NK-92 (cell line): ENCODE data around the gene MVD.

ENCODE experiments used
- DNase-seq: peaks from one replicate; lab custom pipeline; 2025; ENCODE audit not compliant: unreplicated experiment; lab: John Stamatoyannopoulos, UW

MVD gene

DNA sequence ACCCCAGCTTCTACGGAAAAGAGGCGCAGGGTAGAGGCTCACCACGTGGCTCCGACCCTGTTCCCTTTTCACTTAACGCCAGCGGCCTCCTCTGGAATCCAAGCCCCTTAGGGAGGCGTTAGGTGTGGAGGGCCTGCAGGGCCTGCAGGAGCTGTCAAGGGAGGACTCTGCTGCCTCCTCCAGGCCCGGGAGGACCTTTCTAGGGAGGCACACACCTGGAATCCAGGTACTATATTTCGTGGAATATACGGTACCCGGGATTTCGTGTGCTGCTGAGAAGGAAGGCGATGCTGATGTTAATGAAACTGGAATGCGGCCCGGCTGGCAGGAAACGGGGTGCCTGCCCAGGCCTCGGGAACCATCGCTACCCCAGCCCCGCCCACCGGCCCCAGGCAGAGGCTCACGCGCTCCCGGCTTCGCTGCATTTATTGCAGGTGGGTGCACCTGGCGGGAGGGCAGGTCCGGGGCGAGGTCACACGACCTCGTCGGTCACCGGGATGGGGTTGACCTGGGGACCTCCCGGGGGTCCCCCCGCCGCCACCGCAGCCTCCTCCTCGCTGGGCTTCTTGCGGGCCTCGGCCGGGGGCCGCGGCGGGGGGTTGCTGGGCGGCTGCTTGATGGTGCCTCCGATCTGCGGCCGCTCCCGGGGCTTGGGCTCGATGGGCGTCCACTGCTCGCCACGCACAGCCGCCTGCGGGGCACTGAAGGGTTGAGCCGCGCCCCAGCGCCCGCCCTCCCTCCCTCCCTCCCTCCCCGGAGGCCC, 19.8 kb downstream of the MVD start:
- no peak for DNase-seq

DNA sequence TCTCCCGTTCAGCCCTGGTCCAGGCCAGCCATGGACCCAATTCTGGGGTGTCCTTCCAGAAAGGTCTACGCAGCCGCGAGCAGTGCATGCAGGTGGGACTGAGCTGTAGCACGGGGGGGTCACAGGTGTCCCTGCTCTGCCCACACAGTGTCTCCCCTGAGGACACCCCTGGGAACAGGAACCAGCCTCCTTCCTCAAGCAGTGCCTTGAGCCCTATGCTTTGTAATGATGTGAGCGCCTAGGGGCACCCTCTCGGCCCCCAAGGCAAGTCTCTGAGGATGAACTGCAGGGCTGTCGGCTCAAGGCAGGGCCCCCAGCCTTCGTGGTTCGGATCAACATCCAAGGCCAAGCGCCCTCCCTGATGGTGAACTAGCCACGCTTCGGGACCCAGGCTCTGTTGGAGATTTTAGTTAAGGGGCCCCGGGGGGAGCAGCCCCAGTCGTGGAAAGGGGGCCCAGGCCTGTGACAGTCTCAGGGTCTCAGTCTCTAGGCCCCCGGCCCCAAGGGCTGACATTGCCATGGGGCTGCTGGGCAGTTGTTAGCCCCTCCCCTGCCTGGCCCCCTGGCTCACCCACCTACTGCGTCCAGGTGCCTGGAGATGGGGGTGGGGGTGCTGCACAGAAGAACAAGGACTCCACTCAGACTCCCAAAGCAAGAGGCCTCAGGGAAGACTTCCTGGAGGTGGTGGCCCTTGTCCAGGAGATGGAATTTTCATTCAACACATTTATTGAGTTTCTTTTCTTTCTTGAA, 22.2 kb downstream of the MVD start:
- DNase-seq, result no peak

DNA sequence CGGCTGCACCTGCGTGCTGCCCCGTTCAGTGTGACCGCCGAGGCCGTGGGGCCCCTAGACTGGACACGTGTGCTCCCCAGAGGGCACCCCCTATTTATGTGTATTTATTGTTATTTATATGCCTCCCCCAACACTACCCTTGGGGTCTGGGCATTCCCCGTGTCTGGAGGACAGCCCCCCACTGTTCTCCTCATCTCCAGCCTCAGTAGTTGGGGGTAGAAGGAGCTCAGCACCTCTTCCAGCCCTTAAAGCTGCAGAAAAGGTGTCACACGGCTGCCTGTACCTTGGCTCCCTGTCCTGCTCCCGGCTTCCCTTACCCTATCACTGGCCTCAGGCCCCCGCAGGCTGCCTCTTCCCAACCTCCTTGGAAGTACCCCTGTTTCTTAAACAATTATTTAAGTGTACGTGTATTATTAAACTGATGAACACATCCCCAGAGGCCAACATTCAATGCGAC, 22.8 kb downstream of the MVD start:
- no peak for DNase-seq

DNA sequence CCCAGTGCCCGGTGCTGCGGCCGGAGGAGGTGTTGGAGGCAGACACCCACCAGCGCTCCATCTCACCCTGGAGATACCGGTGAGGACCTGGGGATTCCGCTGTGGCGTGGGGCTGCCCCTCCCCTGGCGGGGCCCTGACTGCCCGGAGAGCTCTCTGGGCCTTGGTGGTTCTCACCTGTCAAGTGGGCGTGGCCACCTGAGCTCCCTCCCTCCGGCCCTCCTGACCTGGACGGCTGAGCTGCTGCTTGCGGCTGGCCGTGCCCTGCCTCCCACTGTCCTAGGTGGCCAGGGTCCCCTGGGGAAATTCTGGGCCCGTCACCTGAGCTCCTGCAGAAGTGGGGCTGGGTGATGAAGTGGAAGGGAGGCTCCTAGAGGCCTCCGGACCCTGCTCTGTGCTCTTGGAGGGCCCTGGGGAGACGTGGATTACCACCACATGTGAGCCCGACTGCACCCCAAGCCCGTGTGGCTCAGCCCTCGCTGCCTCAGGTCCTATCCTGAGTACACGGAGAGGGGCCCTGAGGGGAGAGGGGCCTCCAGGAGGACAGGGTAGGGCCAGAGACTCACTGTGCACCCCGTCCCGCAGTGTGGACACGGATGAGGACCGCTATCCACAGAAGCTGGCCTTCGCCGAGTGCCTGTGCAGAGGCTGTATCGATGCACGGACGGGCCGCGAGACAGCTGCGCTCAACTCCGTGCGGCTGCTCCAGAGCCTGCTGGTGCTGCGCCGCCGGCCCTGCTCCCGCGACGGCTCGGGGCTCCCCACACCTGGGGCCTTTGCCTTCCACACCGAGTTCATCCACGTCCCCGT, 23.5 kb downstream of the MVD start:
- no peak for DNase-seq

DNA sequence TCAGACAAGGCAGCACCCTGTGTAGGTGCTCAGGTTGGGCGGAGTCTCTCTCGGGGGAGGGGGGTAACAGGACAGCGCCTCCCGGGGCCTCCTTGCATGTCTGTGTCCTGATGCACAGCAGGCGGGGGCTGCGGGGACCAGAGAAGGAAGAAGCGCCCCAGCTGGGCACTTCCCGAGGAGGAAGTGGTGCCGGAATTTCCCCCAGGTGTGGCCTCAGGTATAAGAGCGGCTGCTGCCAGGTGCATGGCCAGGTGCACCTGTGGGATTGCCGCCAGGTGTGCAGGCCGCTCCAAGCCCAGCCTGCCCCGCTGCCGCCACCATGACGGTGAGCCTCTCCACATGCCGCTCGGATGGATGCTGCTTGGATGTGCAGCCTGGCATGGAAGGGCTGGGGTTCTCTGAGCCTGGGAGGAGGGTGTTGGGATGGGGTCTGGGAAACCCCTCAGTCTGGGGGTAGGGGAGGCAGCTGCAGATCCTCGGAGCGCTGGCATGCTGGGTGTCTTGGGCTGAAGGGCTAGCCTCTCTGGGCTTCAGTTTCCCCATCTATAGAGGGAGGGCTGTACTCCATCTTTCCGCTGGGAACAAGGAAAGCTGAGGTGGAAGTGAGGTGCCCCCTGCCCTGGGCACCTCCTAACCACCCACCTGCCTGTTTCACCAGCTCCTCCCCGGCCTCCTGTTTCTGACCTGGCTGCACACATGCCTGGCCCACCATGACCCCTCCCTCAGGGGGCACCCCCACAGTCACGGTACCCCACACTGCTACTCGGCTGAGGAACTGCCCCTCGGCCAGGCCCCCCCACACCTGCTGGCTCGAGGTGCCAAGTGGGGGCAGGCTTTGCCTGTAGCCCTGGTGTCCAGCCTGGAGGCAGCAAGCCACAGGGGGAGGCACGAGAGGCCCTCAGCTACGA, 24.3 kb downstream of the MVD start, which contains the start of gene IL17C:
Gene IL17C, plus strand, starts transcription at position 250 of the 908 bp plus-strand sequence. Its CDS starts 70 bp downstream, at position 320.
- no peak for DNase-seq

DNA sequence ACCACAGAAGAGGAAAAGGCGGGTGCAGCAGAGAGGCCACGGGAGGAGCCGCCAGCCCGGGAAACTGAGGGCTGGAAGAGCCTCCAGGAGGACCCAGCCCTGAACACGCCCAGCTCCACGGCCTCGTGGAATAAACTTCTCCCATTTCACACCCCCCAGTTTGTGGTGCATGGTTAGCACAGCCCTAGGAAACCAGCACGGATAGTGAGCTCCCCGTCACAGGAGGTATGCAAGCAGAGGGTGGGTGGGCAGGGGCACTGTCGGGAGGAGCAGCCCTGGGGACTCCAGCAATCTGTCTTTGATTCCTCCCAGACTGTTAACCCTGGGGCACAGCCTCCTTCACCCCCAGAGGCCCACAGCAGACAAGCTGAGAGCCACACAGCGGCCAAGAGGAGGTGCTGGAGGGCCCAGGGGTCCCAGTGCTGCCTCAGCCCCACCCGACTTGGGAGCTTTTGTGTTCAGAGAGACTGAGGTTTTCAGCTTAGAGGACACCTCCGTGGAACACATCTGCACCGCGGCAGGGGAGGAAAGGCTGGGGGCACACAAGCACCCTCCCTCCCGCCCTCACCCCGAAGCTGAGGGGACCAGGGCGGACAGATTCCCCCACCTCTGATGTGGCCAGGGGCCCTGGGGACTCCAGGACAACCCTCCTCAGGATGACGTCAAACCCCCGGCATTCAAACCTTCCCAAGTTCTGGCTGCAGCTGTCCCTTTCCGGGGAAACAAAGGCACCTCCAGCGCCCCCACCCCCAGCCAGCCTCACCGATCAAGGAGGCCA, 26.2 kb downstream of the MVD start:
- no peak for DNase-seq

DNA sequence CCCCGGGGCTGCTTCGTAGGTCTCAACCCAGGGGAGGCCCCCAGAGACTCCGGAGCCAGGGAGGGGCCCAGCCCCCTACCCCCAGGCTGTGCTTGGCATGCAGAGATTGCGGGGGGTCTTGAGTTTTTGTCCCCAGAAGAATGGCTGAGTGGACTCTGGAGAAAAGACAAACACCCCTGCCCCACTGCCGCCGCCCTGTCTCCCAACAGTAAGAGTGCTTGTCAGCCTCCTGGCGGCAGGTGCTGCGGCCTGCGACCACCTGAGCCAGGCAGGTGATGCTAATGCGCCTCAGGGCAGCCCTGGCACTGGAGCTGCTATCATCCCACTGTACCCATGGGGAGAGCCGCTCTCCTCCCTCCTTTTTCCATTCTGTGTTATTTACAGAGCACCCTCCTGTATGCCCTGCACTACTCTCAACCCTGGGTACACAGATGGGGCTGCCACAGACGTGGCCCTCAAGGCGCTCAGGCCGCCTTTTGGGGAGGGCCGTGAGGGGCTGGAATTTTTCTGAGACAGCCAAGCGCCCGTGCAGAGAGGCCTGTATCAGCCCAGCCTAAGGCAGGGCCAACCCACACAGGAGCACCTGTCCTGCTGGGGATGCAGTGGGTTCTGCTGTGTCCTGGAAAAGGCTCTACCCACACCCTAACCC, 27.1 kb downstream of the MVD start:
- no peak for DNase-seq

DNA sequence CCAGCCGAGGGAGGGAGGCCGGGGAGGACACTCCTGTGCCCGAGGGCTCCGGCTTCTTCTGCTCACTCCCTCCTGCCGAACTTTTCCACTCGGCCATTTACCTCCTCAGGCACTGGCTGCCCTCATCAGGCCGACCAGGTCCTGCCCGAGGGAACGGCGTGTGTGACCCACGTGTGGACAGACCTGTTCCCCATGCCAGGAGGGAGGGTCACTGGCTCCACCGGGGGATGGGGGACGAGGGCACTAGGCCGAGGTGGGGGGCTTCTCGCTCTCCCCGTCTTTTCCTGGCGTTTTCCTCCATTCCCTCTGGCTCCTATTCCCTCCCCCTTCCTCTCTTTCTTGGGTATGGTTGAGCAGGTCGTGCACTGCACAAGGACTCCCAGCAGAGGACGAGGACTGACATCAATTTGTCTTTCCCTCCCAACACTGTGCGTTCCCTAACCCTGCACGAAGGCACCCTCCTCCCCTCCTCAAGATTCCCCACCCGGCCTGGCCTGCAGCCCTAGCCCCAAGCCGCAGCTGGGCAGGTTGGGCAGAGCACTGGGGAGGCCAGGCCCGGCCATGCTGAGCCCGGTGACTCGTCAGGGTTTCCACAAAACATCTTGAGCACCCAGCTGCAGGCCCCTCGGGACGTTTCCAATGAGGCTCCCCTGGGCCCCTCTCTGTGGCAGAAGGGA, 27.8 kb downstream of the MVD start:
- no peak for DNase-seq

DNA sequence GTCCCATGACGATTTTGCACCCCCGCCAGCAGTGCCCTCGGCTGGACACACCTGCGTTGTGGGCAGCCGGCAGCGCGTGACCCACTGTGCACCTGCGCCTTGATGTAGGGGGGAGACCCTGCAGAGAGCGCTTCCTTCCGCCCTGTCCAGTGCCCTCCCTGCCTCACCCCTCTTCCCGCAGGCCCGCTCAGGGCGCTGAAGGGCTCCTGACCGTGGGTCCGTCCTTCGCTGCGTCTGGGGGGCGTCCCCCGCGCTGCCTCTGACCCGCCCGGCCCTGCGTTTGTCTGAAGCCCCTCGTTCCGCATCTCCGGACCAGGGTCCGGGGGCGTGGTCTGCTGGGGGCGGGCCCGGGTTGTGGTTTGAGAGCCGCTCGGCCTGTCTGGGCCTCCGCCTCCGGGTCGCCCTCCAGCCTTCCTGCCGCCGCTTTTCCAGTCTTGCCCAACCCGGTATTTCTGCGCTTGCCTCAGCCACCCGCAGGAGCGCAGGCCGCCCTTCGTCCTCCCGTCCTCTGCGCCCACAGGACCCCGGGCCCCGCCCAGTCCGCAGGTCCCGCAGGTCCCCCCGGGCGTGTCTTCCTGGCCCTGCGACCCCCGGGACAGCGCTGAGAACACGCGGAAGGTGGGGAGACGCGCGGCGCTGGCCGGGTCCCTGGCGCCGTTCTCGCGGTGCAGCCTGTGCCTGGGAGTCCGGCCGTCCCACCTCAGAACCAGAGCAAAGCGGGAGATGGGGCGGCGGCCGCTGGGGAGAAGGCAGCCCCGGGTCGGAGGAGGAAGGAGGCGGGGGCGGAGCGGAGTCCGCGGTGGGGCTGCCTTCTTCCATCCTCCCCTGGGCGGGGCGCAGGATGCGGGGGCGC, 28.5 kb downstream of the MVD start:
- DNase-seq, result no peak

DNA sequence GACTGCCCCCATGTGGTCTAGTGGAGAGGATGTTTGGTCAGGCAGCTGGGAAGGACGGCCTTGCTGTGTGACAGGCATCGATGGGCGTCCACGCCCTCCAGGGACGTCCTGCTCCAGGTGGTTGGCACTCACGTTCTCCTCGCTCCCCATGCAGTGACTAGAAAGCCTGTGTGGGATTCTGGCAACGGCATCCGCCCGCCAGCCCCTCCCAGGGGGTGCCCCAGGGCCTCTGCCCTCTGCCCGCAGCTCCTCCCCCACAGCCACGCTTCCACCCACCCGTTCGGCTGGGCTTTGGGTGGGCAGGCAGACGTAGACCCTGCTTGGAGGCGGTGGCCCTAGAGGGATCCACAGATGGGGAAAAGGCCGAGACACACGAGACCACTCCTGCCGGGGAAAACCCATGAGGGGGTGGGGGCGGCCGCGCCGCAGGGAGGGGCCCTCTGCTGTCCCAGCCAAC, 29.2 kb downstream of the MVD start:
- DNase-seq, result no peak

DNA sequence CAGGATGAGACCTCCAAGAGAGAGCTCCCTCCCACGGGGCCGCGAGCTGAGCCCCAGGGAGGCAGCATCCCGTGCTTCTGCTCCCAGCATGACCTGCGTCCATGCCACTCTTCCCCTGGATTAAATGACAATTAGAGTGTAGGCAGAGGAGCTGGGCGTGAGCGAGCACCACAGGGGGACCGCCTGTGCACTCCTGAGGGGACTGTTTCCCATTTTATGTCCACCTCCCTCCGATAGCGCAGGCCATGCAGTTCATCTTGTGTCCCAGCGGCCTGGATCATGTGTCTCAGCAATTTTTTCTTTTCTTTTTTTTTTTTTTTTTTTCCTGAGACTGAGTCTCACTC, 30.3 kb downstream of the MVD start:
- no peak for DNase-seq

DNA sequence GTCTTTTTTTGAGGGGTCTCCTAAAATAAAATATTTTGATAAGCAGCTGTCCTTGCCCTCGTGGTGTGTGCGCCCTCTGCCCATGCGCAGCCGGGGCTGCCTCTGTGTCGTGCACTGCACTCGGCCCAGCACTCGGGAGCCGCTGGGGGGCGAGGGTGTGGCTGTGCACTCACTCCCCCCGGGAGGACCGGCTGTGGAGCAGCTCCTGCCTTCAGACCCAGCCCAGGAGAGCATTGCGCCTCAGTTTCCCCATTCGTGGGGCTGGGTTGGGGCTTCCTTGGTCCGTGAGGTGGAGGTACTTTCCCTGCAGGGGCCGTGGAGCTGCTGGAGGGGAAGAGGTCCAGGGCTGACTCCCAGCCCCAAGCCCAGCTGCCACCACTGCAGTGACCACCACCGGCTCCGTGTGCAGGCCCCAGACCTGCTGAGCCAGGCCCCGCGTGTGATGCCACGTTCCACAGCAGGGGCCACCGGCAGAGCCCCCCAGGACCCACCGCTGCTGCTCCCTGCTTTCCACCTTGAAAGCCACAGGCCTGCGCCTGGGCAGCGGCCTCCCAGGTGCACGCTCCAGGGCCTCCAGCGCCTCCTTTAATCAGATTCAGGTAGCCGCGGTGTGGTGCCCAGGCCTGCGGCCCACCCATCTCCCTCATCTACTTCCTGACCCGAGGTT, 30.8 kb downstream of the MVD start:
- no peak for DNase-seq

DNA sequence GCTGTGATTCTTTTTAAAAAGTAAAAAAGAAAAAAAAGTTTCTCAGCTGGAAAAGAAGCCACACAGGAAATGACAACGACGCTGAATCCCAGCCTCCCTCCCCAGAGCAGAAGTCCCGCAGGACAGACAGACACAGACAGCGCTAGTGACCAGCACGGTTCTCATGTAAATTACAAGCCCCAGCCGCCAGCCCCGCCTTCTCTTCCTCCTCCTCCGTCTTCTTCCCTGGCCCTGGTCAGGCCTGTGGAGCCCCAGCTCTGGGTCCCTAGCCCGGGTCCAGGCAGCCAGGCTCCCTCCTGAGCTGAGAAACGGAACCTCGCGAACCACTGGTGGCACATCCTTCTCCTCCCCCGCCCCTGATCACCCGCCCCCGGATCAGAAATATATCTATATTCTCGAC, 31.5 kb downstream of the MVD start:
- DNase-seq, result no peak

DNA sequence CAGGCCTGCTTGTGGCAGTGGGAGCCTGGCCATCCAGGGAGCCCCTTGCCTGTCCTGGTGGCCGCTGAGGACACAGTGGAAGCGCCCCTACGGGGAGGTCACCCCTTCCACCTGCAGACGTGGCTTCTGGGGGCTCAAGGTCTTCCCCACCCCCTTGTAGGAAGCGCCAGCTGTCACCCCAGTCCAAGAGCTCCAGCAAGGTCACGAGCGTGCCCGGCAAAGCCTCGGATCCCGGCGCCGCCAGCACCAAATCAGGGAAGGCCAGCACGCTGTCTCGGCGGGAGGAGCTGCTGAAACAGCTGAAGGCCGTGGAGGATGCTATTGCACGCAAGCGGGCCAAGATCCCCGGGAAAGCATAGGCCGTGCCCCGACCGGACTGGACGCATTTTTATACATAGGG, 31.9 kb downstream of the MVD start:
- no peak for DNase-seq

DNA sequence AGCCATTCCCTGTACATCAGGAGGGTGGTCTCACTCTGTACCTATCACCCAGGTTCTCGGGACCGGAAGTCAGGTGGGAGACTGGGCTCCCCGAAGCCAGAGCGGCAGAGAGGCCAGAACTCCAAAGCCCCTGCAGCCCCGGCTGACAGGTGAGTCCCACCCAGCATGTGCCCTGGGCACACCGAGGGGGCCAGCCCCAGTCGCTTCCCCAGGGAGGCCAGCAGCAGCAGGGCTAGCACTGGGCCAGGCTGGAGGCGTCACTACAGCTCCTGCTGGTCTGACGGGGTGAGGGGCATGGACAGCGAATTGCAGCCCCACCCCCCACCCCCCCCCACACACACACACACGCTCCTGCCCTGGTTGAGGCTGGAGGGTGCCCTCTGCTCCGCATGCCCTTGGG, 32.5 kb downstream of the MVD start:
- no peak for DNase-seq

DNA sequence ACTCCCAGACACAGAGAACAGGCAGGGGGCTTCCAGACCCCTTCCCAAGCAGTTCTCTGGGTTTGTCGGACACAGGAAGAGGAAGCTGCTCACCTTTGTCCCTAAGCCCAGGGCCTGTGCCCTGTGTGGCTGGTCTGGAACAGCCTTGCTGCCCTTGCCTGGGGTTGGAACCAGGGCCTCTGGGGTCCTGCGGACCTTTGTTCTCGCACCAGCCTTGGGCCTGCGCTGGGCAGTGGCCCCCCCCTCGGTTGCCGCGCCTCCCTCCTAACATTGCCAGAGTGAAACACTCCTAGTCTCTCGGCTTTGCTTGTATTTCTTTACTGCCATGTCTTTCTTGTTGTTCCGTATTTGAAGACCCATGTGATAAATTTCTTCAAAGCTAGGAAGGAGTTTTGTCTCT, 33.1 kb downstream of the MVD start:
- no peak for DNase-seq

DNA sequence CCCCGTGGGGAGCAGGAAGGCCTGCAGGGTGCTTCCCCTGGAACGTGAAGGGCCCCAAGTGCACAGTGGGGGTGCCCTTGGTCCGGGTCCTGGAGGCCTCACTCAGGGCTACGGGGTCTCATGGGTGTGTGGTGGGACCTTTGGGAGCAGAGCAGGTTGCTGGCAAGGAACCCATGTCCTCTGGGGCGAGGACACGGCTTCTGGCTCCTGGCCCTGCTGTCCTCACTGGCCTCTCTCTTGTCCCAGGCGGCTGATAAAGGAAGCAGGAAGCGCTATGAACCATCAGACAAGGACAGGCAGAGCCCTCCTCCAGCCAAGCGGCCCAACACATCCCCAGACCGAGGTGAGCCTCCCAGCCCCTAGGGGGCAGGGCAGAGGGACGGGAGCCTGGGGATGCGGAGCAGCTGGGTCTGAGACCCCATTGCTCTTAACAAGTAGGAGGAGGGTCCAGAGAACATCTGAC, 34.3 kb downstream of the MVD start:
- DNase-seq, result no peak
